Suppressor macrophage (primary cell): ENCODE results near the gene TENM4.
"Not testable (repeated sequence)": the region's sequence is repeated elsewhere in the genome, so short reads cannot be mapped to it uniquely, and the experiment has no call there.

ENCODE experiments used
- DNase-seq, 4 experiments: peaks; one replicate each; pipeline ENCODE4 v3.0.0-alpha.2; 2020 to 2022

TENM4 gene

DNA sequence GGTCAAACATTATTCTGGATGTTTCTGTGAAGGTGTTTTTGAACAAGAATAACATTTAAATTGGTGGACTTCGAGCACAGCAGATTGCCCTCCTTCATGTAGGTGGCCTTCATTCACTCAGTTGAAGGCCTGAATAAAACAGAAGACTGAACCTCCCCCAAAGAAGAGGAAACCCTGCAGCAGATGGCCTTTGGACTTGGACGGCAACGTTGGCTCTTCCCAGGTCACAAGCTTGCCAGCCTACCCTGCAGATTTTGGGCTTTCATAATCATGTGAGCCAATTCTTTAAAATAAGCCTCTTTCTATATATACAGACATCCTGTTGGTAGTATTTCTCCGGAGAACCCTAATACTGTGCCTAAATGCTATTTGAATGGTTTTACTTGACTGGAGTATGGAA is 434.0 kb downstream of the TENM4 start:
- no peak for DNase-seq

- no peak for DNase-seq
These were observed 444.8 kb downstream of the TENM4 start for GRCh38 chr11:78996007-78996406.

GRCh38 chr11:78995171-78995570 is 445.7 kb downstream of the TENM4 start:
- DNase-seq, result no peak

GRCh38 chr11:78993802-78994430 is 446.9 kb downstream of the TENM4 start:
- no peak for DNase-seq

GRCh38 chr11:78991681-78992080 is 449.1 kb downstream of the TENM4 start:
- no peak for DNase-seq

DNA sequence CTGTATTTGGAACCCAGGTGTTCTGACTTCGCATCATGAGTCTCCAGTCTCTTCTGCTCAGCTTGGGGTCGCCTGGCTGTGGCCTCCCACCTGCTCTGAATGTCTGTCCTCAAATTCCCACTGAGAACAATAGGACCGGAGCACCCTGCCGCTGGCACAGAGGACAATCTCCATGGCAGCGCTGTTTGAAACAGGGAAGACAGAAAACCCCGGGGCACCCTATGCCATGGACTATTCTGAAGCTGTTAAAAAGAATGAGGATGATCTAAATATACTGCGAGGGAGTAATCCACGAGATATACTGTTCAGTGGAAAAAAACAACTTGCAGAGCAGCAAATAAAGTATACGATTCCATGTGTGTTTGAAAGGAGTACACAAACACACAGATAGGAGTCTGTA is 450.6 kb downstream of the TENM4 start:
- no peak for DNase-seq

DNA sequence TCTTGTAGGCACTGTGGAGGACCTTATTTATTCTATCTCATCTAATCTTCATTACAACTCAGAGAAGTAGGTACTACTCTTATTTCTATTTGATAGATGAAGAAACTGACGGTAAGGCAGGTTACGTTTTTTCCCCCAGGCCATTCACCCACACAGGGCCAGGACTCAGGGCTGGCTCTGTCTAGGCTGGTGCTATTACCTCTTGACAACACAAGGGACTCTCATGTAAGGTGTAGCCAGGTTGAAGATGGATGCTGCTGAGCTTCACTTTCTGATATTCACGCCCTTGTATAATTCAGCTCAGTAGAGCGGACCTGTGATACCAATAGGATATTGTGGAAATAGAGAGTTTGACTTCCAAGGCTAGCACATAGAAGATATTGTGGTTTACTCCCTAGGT is 453.1 kb downstream of the TENM4 start:
- DNase-seq, result no peak

- DNase-seq, result no peak
These were observed 454.5 kb downstream of the TENM4 start for GRCh38 chr11:78986305-78986704.

DNA sequence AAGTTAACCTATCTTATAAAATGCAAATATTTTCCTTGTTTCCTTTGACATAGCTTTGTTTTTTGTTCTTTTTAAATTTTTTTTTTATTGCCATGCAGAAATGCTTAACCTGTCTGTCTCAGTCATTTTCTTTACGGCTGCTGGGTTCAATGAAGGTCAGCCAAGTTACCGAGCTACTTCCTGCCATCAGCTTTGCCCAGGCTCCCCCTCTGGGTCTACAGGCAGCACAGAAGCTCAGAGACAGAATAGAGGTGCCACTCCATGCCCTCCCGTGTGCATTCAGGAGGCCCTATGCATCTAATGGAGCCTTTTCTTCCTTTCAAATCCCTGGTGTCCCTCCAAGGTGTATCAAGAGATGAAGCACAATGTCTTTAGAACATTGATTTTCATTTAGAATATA is 455.2 kb downstream of the TENM4 start:
- no peak for DNase-seq

- no peak for DNase-seq
These were observed 458.4 kb downstream of the TENM4 start for GRCh38 chr11:78982473-78982872.

GRCh38 chr11:78981153-78981552 is 459.7 kb downstream of the TENM4 start:
- DNase-seq, result no peak

DNA sequence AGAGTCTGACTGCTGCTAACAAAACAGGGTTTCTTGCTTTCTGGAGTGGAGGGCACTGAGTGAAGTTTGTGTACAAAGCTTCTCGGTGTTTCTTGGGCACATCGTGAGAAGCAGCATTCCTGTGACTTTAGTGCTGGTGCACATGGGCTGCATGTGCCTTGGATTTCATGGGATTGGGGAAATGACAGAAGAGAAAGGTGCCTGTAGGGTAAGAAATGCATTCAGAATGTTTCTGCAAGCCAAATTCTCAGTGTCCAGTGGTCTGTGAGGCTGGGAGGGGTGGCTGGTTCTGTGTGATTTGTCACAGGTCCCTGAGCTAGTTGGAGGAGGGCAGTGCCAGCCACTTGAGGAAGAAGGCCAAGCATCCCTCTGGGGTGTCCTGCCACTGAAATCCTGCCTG is 462.0 kb downstream of the TENM4 start:
- DNase-seq, result no peak

DNA sequence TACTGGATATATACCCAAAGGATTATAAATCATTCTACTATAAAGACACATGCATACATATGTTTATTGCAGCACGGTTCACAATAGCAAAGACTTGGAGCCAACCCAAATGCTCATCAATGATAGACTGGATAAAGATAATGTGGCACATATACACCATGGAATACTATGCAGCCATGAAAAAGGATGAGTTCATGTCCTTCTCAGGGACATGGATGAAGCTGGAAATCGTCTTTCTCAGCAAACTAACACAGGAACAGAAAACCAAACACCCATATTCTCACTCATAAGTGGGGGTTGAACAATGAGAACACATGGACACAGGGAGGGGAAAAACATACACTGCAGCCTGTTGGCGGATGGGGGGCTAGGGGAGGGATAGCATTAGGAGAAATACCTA is 463.0 kb downstream of the TENM4 start:
- DNase-seq, result not testable (repeated sequence)

GRCh38 chr11:78977009-78977408 is 463.8 kb downstream of the TENM4 start:
- no peak for DNase-seq

- no peak for DNase-seq
These were observed 465.7 kb downstream of the TENM4 start for GRCh38 chr11:78975081-78975480.

GRCh38 chr11:78973876-78974275 is 467.0 kb downstream of the TENM4 start:
- DNase-seq, result no peak

DNA sequence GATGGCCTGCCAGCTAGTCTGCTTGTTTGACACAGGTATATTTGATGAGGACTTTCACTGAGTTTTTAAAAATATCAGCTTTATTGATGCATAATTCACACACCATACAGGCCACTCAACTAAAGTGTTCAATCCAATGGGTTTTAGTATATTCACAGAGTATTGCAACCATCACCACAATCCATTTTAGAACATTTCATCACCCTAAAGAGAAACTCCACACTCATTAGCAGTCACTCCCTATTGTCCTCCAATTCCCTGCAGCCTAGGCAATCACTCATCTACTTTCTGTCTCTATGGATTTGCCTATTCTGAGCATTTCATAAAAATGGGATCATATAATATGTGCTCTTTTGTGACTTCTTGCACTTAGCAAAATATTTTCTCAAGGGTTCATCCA is 468.2 kb downstream of the TENM4 start:
- no peak for DNase-seq

DNA sequence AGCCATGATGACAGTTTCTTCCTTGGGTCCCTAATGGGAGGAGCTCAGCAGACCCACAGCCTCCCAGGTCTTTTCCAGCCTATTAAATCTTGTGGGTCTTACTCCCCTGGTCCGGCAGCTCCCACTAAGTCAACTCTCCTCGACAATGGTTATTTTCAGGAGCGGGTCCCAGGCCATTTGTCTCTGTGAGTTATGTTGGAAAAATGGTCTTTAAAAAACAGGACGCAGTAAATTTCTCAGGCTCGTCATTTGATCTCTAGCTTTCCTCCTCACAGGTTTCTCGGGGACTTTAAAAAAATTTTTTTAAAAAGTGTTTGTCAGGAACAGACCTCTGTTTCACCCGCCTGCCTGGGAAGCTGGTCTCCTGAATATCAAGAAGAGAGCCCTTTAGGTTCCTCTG is 468.7 kb downstream of the TENM4 start:
- no peak for DNase-seq

DNA sequence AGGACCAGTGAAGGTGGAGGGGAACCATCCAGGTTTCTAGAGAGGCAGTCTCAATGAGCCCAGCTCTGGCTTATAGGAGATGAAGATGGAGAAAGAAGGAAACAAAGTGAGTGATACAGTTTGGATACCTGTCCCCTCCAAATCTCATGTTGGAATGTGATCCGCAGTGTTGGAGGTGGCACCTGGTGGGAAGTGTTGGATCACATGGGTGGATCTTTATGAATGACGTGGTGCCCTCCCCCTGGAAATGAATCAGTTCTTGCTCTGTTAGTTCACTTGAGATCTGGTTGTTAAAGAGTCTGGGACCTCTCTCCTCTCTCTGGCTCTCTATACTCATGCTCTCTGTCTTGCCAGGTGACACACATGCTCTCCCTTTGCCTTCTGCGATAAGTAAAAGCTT is 473.0 kb downstream of the TENM4 start:
- DNase-seq, result no peak

DNA sequence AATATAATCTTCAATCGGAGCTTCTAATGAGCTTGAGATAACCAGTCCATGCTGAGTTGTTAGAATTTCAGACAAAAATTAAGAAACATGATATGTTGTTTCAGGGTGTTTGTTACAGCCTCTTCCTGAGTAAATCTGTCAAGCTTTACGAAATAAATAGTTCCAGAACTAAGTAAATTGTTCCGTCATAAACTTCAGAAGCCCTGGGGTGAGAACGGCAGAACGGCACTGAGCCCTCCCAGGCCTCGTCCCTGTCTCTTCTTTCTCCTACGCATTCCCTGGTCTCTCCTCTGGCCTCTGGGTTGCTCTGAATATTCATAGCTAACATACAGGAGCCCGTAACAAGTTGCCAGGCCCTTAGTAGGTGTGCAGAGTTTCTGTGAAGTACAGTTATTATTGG is 475.4 kb downstream of the TENM4 start:
- DNase-seq, result no peak

DNA sequence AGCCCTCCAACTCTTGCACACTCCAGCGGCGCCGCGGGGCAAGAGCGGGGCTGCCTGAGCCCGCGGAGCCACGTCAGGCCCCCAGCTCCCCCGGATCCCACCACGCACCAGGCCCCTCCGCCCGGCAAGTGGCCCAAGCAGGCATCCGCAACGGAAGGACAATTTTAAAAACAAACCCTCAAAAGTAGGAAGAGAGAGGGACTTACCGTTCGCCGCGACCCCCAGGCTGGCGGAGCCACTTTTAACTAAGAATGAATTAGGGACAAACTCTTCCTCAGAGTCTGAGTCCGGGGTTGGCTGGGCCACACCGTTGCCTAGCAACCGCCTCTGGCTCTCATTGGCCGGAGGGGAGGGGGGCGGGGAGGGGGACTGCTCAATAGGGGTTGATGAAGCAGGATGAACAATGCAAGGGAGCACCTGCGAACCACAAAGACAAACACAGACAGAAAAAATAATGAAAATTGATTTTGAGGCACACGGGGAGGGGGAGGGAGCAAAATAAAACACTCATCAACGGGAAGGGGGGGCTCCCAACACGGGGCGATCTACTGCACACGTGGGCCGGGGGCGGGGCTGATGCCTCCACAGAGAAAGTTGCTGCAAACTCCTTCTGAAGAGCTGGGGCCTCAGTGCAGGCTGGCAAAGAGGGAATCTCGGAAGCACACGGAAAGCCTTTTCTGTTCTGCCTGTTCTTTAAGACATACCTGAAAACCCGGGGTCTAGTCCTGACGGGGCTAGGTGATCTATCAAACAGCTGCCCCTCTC is 478.7 kb downstream of the TENM4 start:
- DNase-seq, result peak in 1 of 4 experiments; percentile 10

DNA sequence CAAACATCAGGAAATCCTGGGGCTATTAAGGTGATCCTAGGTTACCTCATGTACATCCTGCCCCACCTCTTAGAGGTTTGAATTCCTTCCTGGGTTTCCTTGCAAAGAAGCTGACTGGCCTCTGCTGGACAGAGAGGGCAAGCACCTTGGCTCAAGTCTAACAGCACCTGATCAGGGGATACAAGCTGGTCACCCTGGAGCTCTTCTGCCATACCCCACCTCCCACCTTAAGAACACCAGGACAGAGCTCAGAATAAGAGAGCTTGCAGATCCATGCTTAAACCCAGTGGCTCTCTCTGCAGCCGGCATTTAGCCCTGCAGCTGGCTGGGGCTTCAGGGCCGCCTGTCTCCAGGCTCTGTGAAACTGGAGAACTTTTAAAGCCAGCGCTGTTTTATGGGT is 479.6 kb downstream of the TENM4 start:
- peak; percentile 26 to 59 (median 50) for DNase-seq

DNA sequence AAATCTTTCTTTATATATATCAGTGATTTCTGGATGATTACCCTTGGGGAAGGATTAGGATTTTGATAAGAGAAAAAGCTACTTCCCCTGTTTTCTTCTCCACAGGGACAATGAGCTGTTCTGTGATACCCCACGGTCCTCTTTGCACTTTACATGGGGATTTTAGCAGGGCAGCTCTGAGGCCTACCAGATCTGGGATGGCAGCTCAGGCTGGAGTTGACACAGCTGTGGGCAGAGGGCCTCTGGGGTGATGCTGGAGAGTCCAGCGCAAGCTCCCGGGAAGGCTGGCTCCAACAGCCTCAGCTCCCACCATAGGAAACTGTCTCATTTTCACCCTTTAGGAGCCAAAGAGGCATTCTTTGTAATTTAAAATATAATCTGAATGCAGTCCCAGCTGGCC is 482.4 kb downstream of the TENM4 start:
- no peak for DNase-seq

DNA sequence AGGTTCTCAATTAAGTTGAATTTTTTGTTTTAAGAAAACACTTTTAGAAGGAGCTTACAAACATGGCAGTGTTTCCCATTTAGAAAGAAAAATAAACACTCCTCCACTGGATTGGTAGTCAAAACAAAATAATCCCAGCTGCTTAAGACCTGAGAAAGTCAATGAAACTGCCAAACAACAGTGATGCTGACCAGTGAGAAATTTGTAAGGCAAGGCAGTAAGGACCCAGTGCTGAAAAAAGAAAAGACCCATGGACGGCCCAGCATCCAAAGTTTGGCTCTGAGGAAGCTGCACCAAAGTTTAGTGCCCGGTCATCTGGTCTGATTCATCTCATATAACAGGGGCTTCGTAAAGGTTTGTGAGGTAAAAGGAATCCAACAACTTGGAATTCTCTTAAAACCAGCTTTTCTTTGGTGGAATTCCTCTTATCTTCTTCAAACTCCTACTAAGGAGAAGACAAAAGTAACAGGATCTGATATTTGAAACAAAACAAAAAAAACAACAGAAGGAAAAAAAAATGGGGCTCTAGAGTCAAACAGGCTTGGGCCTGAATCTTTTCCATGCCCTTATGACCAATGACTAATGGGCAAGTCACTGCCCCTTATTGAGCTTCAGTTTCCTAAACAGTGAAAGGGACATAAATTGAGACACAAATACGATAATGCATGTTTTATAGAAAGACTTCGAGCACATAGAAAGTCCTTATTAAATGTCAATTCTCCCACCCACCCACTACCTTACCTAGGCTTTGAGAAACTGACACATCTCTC is 483.2 kb downstream of the TENM4 start:
- DNase-seq, result no peak
